Stimulated activated CD4-positive, alpha-beta T cell treated with anti-CD3 and anti-CD28 coated beads, Interleukin-2, amount 100 ng/mL, for 4 hours (primary cell): Measurements from ENCODE around the gene KRT75.
"Not testable (repeated sequence)": the region's sequence is repeated elsewhere in the genome, so short reads cannot be mapped to it uniquely, and the experiment has no call there.

Experiments used
- DNase-seq: peaks from one replicate; pipeline ENCODE4 v3.0.0-alpha.2; 2020; ENCODE audit warnings: low read depth

Gene KRT75

DNA sequence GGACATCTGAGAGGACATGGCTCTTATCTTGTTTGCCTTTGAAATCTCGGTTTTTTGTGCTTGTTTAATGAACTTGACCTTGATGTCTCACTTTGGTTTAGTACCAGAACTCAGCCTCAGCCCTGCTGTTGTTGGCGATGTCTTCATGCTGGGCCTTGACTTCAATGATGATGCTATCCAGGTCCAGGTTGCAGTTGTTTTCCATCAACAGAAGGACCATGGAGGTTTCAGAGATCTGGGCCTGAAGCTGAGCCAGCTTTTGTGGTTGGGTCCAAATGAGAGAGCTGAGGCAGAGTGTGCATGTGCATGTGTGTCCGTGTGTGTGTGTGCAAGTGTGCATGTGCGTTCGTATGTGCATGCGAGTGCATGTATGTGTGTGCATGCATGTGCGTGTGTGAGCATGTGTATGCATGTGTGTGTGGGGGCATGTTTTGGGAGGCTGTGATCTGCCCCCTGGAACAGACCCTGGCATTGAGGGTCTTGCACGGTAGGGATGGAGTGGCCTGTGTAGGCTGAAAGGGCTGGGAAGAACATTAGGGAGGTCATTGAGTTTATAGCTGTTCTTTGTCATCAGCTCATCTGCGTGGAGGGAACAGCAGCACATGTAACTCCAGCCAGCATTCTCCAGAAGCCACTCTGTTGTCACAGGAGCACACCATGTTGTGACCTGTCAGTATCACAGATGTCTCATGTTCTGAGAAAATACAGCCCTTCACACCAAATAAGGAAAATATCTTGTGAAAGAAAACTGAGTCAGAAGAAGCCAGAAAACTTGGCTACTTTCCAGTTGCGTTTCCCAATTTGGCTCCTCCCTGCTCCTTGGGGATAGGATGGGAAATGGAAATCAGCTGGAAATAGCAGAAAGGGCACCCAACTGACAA lies 18.1 kb downstream of the KRT75 start:
- no peak for DNase-seq

DNA sequence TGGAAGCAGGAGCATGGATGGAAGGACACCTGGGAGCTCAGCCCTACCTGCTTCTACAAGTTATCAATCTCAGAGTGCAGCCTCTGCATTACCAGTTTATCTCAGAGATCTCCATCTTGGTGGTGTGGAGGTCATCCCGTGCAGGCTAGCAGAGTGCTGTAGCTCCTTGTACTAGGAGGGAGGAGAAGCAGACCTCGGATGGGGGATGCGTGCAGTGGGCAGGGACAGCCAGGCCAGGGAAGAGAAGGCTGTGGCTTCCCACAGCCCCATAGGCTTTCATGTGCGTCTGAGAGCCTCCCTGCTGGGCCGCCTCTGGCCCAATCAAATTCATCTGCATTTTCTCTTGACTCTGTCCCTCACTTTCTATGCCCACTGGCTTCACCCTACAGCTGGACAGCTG lies 19.2 kb downstream of the KRT75 start:
- DNase-seq: no peak

DNA sequence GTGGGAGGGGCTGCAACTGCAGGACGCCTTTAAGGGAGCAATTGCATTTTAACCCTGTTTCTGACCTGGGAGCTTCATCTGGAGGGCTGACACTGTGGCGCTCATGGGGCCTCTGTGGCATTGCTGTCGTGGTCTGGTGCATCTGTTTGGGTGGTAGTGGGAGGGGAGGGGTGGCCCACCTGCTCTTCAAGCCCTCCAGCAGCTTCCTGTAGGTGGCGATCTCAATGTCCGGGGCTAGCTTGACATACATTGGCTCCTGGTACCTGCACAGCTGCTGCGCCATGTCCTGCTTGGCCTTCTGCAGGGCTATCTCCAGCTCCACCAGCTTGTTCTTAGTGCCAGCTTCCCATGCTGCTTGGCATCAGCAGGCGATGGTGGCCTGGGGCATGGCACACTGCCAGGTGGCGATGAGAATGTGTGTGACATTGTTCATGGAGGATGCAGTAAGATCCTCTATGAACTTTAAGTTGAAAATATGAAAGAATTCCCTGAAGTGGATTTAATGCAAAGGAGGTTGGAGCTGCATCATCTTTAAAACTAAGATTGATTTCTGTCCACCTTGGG lies 20.3 kb downstream of the KRT75 start:
- no peak for DNase-seq

DNA sequence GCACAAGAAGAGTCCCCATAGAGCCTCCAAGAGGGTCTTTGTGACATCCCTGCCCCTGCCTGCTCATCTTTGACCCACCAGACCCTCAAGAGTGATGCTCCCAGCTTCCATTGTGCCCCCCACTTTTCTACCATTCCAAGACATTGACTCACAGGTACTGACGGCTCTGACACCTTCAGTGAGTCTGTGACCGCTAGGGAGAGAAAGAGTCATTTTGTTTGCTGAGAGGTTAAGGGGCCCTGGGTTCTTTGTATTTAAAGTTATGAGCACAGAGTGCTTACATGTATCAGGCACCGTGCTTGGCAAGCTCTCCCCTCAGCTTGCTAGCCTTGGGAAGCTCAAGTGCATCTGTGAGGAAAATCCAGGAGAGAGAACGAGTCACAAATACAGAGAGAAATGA lies 21.0 kb downstream of the KRT75 start:
- no peak for DNase-seq

DNA sequence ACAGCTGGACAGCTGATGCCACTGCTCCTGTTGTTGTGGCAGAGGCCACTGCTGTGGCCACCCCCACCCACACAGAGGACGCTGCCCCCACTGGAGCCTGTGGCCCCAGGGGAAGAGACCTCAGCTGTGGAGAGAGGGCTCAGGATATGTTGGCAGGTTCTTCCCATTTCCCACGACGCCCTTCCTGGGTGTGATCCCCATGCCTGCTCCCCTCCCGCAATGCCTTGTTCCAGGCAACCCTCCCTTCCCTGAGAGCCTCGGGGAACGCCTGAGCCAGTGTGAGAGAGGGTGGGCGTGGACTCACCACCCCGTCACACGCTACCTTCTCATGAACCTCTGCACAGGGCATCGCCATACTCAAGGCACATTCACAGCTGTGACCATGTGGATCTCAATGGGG lies 22.4 kb downstream of the KRT75 start:
- DNase-seq: no peak

DNA sequence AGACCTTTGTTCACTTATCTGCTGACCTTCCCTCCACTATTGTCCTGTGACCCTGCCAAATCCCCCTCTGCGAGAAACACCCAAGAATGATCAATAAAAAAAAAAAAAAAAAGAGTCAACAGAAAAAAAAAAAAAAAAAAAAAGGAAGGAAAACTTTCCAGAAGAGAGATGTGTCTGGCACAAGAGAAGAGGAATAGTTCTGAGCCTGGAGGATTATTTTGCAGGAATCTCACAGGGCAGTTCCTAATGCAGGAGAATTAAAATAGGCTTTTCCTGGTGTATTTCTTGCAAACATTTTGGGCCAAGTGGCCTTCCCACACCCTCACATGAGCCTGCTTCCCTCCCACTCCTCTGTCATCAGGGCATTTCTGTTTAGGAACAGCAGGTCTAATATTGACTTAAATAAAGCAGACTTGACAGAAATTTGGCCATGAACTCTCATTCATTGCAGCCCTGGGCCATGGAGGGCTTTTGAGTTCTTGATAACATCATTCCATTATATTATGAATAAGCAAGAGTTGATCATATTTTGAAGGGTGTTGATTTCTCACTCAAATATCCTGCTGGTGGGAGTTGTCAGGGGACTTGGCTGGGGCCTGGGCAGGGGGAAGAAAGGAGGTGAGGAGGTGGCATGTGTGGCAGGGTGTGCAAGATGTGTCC lies 23.5 kb downstream of the KRT75 start:
- not testable (repeated sequence) for DNase-seq

DNA sequence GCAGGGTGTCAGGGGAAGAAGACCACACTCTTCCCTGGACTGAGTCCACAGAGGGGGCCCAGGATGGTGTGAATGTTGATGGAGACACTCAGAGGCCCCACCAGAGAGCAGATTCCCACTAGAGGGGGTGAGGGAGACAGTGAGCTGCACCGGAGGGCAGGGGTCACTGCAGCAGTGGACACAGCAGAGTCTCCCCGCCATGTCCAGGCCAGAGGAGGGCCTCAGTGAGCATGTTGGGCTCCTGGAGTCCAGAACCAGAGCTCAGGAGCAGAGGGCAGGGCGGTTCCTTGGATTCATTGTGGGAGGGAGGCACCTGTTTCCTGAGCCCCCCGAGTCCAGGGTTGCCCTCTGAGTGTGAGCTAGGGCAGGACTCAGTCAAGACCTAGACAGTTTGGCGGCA lies 26.3 kb downstream of the KRT75 start:
- DNase-seq: no peak

DNA sequence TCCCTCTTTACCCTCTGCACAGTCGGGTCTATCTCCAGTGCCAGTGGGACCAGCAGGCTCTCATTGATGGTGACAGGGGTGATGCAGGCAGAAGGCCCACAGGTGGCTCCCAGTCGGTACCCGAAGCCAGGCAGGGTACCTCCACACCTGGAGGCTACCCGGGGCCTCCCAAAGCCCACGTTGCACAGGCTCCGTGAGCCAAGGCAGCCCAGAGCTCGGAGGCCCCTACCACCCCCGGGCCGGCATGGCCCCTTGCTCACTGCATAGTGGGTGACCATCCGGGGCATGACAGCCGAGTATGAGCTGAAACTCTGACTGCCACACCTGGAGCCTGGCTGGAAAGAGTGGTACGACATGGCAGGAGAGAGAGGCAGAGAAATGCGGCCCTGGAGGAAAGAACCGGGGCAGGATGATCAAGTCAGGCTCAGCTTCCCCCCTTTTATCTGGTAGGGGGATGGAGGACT lies 28.2 kb downstream of the KRT75 start, which contains the start of gene KRT82:
KRT82 (minus strand) TSS at position 414 of the 464 bp plus-strand sequence; CDS start at position 356, 58 bp downstream.
- no peak for DNase-seq

DNA sequence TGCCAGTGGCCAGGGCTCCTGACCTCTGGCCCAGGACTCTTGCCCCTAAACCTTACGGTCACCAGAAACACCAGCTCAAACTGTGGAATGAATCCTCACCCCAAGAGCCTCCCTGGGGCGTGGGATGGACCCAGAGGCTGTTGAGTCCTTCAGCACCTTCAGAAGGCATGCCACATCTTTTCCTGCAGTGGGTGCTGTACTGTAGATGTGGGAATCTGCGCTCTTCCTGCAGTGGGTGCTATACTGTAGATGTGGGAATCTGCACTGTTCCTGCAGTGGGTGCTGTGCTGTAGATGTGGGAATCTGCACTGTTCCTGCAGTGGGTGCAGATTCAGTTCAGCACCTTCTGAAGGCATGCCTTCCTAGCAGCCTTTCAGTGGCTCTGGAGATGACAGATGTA lies 29.2 kb downstream of the KRT75 start:
- no peak for DNase-seq

DNA sequence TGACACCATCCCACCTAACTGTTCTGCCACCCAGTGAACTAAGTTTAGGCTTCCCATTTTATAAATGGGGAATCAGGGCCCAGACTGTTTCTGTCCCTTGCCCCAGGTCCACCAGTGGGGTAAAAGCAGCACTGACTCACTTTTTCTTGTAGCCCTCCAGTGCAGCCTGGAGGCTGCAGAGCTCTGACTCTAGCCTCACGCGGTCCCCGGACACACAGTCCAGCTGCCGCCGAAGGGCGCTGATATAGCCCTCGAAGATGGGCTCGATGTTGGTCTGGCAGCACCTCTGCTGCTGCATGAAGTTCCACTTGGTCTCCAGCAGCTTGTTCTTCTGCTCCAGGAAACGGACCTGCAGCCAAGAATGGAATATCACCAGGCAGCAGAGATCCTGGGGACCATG lies 30.6 kb downstream of the KRT75 start:
- DNase-seq: no peak

DNA sequence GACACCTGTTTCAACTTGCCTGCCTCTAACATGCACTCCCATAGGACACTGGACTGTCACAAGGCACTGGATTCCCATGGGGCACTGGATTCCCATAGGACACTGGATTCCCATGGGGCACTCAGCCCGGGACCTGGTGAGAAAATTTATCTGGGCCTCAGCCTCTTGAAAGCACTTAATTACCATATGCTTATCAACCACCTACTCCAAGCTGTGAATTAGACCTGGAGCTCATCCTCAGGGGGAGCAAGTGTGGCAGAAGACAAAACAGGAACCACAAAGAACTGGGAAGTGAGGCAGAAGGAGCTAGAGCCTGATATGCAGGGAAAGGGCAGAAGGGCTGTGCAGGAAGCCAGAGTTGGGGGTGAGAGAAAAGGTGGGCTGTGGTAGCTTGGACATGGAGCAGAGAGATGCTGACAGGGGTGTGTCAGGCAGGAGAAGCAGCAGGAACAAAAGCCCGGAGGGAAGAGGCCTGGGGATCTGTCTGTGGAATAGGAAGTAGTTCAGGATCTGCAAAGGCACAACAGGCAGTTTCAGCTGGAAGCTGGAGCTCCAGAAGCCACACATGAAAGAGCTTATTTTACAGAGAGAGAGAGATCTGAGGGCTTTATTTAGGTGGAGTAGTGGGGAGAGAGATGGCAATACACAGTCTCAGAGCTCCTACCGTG lies 31.2 kb downstream of the KRT75 start:
- DNase-seq: no peak

DNA sequence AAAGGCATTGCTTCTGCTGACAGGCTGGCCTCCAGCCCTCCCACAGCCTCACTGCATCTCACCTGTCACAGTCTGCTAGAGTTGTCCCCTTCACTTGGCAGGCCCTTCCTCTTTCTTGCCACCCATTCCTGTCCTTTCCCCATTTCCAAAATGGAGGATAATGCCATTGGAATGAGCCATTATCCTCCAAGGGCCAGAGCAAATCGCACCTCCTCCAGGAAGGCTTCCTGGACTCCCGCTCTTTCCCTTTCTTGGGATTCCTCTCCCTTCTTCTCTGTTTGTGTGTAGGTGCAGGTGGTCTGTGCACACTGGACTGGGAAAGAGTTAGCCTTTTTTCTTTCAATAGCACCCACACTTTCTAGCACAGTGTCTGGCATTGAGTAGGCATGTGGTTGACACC lies 31.8 kb downstream of the KRT75 start:
- DNase-seq: no peak

DNA sequence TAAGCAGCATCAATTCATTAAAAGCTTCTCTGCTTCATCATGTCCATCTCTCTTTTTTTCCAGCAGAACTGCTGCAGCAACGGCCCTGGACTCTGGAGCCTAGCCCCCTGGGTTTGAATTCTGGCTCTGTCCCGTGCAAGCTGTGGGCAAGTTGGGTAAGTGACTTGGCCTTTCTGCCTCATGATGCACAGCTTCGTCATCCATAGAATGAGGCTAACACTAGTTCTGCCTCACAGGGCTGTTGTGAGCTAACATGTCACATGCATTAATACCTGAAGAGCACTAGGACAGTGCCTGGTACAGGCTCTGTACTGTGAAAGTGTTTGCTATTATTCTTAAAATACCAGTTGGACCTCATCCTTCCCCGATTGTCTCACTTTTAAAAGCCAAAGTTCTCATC lies 32.2 kb downstream of the KRT75 start:
- no peak for DNase-seq

DNA sequence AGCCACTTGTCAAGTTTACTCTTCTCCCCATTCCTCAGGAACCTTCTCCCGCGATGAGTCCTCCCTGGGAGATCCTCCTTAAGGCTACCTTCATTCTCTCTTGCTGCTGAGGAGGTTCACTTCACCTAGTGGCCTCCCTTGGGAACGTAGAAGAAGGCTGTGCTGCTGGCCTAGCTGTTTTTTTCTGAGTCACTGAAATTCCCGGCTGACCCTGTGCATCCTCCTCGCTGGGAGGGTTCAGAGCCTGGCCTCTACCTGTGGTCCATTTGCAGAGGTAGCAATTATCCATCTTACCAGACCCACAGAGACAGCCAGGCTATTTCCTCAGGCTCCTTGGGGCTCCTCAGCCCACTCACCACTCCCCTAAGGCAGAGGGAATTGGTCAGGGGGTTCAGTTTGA lies 32.6 kb downstream of the KRT75 start:
- no peak for DNase-seq

DNA sequence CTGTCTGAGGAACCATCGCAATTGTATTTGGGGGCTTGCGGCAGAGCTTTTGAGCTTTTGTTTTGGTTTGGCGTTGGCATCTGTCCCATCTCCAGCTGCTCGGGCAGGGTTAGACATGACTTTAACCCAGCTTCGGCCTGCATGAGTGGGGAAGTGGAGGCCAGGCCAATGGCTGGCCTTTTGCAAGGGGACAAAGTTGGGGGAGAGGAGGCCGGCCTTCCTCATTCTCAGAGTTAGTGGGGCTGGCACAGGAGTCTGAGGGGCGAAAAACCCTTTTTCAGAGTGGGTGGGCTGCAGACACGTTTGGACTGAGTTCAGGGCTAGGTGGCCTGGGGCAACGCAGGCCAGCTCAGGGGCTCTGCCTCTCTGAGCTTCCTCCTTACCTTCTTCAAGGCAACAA lies 33.3 kb downstream of the KRT75 start:
- DNase-seq: no peak

DNA sequence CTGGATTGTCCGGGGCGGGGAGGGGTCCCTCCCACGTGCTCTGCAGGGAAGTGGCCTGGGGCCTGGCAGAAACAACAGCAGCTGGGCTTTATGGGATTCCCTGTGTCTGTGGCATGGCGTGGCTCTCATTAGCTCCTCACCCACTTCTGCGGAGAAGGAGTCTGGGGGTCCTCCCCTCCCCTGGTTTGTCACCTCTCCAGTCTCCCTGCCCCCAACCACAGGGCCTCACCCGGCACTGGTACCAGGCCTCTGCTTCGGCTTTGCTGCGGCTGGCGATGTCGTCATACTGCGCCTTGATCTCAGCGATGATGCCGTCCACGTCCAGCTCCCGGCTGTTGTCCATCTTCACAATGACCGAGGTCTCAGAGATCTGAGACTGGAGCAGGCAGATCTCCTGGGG lies 34.4 kb downstream of the KRT75 start:
- no peak for DNase-seq

DNA sequence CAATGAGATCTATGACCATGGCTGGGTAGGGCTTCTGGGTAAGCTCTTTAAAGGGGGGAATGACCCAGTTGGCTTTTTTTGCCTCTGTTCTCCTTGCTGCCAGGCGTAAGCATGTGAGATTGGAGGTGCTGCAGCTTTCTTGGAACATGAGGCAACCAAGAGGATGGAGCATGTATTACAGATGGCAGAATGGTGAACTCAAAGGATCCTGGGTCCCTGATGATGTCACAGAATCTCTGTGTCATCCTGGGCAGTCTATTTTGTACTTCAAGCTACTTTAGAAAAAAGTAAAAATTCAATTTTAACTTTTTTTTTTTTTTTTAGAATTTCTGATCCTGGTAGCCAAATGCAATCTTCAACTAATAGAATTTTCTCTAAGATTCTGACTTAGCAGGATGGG lies 36.0 kb downstream of the KRT75 start:
- no peak for DNase-seq

DNA sequence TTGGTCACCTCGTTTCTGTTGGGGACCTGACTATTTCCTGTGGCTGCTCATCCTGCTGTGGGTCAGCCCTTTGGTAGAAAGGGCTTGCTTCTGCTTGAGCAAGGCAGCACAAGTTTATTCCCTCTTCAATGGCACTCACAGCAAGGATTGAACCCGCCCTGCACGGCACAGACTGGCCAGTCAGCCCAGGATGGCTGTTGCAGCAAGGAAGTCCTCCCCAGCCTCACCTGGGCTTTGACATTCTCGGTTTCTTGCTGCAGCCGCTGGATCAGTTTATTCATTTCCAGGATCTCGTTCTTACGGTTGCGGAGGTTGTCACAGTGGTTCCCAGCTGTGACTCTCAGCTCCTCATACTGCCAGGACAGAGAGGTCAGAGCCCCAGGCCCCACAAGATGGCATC lies 37.5 kb downstream of the KRT75 start:
- no peak for DNase-seq

DNA sequence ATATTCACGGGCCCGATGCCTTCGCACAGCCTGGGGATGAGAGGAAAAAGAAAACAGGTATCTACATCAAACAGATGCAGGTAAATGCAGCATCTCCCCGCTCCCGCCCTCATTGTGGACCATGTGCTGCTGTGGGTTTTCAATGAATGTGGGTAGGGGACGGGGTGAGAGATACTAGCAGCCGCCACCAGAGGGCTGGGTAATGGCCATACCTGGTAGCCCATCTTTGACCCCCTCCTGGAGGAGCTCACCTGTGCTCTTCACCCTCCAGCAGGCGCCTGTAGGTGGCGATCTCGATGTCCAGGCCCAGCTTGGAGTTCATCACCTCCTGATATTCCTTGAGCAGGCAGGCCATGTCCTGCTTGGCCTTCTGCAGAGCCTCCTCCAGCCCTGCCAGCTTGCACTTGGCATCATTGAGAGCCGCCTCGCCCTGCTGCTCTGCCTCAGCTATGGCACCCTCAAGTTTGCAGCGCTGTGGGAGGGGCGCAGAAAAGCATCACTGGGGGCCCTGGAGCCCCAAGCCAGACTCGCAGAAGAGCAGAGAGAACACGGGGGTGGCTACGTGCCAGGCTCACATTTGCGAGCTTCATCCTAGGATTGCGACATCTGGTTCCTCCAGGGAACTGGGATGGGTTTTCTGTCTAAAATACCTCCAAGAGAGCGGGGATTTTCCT lies 38.3 kb downstream of the KRT75 start:
- no peak for DNase-seq

DNA sequence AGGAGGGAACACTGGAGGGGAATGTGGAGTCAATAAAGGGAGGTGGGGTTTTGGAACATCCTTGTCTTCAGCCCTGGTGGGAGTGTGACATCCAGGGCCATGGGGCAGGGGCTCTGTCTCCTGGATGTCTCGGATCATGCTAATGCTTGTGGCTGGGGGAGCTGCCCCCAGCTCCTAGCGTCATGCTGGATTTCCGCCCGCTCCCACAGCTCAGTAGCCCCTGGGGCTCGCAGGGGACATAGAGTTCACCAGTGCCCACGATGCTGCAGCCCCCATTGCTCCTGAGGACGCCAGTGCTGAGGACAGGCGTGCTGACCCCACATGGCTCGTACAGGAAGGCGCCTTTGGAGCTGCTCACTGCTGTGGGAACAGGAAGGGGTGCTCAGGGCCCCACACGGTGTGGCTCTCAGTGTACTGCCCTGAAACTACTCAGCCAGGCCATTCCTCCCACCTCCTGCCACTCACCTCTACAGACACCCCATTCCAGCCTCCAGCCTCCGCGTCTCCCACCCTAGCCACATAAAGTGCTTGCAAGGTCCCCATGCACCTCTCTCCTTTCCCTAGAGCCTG lies 39.2 kb downstream of the KRT75 start:
- no peak for DNase-seq

DNA sequence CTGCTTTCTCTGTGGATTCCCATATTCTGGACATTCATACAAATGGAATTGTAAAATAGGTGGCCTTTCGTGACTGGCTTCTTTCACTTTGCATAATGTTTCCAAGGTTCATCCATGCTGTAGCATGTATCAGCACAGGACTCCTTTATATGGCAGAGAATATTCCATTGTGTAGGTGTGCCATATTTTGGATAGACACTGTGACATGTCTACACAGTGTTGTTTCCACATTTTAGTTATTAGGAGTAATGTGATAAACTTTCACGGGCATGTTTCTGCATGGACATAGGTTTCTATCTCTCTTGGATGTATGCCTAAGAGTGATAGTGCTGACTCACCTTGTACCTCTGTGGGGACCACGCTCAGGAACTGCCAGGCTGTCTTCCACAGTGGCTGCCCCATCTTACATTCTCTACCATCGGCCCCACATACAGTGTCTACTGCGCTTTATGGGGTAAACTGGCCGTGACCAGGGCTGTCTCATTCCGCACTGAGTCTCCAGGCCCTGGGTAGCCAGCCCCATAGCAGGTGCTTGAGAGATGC lies 41.6 kb downstream of the KRT75 start:
- no peak for DNase-seq
